CD8-positive, alpha-beta memory T cell (primary cell): ENCODE results near the gene PIGW. TPM values are rescaled to one million over a fixed set of nuclear protein-coding genes. Genes with fewer than 3 reads are reported as not detected.

ENCODE experiments used
- CTCF ChIA-PET: fragments of 350-600 bp; sonication (Branson Sonifier 250); formaldehyde crosslinking; loops from one replicate; lab custom pipeline; 2021; ENCODE audit warnings: antibody characterized with exemption; lab: Charles Lee
- POLR2A ChIA-PET: fragments of 350-600 bp; sonication (Branson Sonifier 250); formaldehyde crosslinking; loops from one replicate; lab custom pipeline; 2021; ENCODE audit warnings: antibody characterized with exemption; lab: Charles Lee
- DNase-seq, 5 donors: peaks; one replicate each; pipeline versions ENCODE4 v3.0.0 to v3.0.0-alpha.2; 2020 to 2022; ENCODE audit warnings: mixed read lengths in 1 of 5
- H3K27ac ChIP-seq: one replicate; pipeline ENCODE4 v1.7.0; 2013; ENCODE audit warnings: low read depth, mild to moderate bottlenecking, low read length, moderate library complexity
- H3K27me3 ChIP-seq: 2 replicates; pipeline ENCODE4 v1.7.0; 2013; ENCODE audit warnings: low read length, mild to moderate bottlenecking; ENCODE audit not compliant: insufficient read depth, poor library complexity, severe bottlenecking
- H3K36me3 ChIP-seq: 2 replicates; pipeline ENCODE4 v1.7.0; 2013; ENCODE audit warnings: mild to moderate bottlenecking, low read length, moderate library complexity; ENCODE audit not compliant: insufficient read depth
- H3K4me1 ChIP-seq: 2 replicates; pipeline ENCODE4 v1.7.0; 2013; ENCODE audit warnings: mild to moderate bottlenecking, low read length, moderate library complexity; ENCODE audit not compliant: insufficient read depth
- H3K4me3 ChIP-seq: 2 replicates; pipeline ENCODE4 v1.7.0; 2013; ENCODE audit warnings: mild to moderate bottlenecking, low read length
- H3K9me3 ChIP-seq: 2 replicates; pipeline ENCODE4 v1.7.0; 2013; ENCODE audit warnings: mild to moderate bottlenecking, low read length
- H3K27ac Mint-ChIP-seq, 8 donors: one replicate each; pipeline ENCODE4 v1.8.0; 2020 to 2021; ENCODE audit warnings: mixed read lengths in 8 of 8, mild to moderate bottlenecking in 6 of 8, inconsistent platforms in 3 of 8, moderate library complexity in 3 of 8
- H3K27me3 Mint-ChIP-seq, 2 donors: one replicate each; pipeline ENCODE4 v1.8.0; 2020 to 2021; ENCODE audit warnings: mixed read lengths in 2 of 2, mild to moderate bottlenecking in 1 of 2, moderate library complexity in 1 of 2
- H3K36me3 Mint-ChIP-seq, 3 donors: one replicate each; pipeline ENCODE4 v1.8.0; 2020 to 2021; ENCODE audit warnings: mixed read lengths in 3 of 3, inconsistent platforms in 1 of 3, mild to moderate bottlenecking in 1 of 3
- H3K4me1 Mint-ChIP-seq, 3 donors: one replicate each; pipeline ENCODE4 v1.8.0; 2020 to 2021; ENCODE audit warnings: mixed read lengths in 3 of 3, inconsistent platforms in 1 of 3, mild to moderate bottlenecking in 1 of 3
- H3K4me3 Mint-ChIP-seq, 7 donors: one replicate each; pipeline ENCODE4 v1.8.0; 2020 to 2021; ENCODE audit warnings: mixed read lengths in 7 of 7, mild to moderate bottlenecking in 6 of 7, moderate library complexity in 4 of 7, inconsistent platforms in 2 of 7
- H3K9me3 Mint-ChIP-seq, 5 donors: one replicate each; pipeline ENCODE4 v1.8.0; 2020 to 2022; ENCODE audit warnings: mixed read lengths in 5 of 5, mild to moderate bottlenecking in 3 of 5, moderate library complexity in 2 of 5, inconsistent platforms in 1 of 5
- polyA plus RNA-seq: library from polyadenylated mRNA; unstranded; fragments of 300-500 nt; fragmentation: Illumina TruSeq; gene quantifications from one replicate; pipeline ENCODE4 v1.2.3, GENCODE V29; 2021
- total RNA-seq, 2 experiments: library from RNA; stranded (reverse); gene quantifications; one replicate each; pipeline ENCODE4 v1.2.3, GENCODE V29; 2021

PIGW gene
- total RNA-seq (10 to 100 TPM; 42.2 to 43.0 TPM), polyA plus RNA-seq (11.4 TPM)

GRCh38 chr17:36534840-36535668, at the start of gene PIGW, which contains the start of gene MYO19:
PIGW (plus strand) TSS chr17:36534987; CDS start chr17:36537102, 2,115 bp downstream.
MYO19 (minus strand) TSS chr17:36534868; CDS start chr17:36532538, 2,330 bp downstream.
- peak within 1 kb of the TSS; percentile 87 for H3K4me3 ChIP-seq
- Mint-ChIP-seq H3K36me3 (peaks cover 0 to 37% (median 10%) of the 10 kb centered on the region in 3 donors), H3K27me3 (no peaks in the 10 kb centered on the region), H3K4me1 (peaks cover 17 to 37% (median 21%) of the 10 kb centered on the region in 3 donors), H3K4me3 (peak within 1 kb of the TSS; percentile 92 to 99 (median 97)), H3K27ac (peak within 1 kb of the TSS; percentile 94 to 99 (median 98)), H3K9me3 (no peaks in the 10 kb centered on the region)
- peak; percentile 78 to 88 (median 84) for DNase-seq
- H3K27ac ChIP-seq = peak within 1 kb of the TSS; percentile 95
- ChIA-PET CTCF (interaction anchor here (0.6 to 3.0 kb wide), 7 partner anchors 10 to 726 kb away, joined by 3 to 24 read pairs (median 6); partner anchors contain the start of genes GGNBP2, MRM1 and TAF15), POLR2A (interaction anchor here (0.6 to 4.6 kb wide), 6 partner anchors 10 to 350 kb away, joined by 3 to 56 read pairs (median 6); partner anchors contain the start of genes GGNBP2, MRM1 and ZNHIT3)
- peaks cover 16% of the 10 kb centered on the region for H3K4me1 ChIP-seq
- no peaks in the 10 kb centered on the region for H3K36me3 ChIP-seq
- no peaks in the 10 kb centered on the region for H3K9me3 ChIP-seq
- no peaks in the 10 kb centered on the region for H3K27me3 ChIP-seq

- H3K36me3 Mint-ChIP-seq = peaks cover 0 to 19% (median 2%) of the 10 kb centered on the region in 3 donors
- H3K9me3 ChIP-seq = no peaks in the 10 kb centered on the region
- ChIA-PET CTCF (interaction anchor here (1.3 kb wide), 2 partner anchors 635 to 676 kb away, joined by 4 read pairs; no protein-coding TSS in a partner anchor), POLR2A (interaction anchor here (0.6 kb wide), 1 partner anchor 667 kb away, joined by 3 read pairs; no protein-coding TSS in a partner anchor)
- no peaks in the 10 kb centered on the region for H3K36me3 ChIP-seq
- peaks cover 35% of the 10 kb centered on the region for H3K4me1 ChIP-seq
- H3K4me1 Mint-ChIP-seq = peaks cover 38 to 53% (median 44%) of the 10 kb centered on the region in 3 donors
- peaks cover 10 to 19% of the 10 kb centered on the region in 2 donors for H3K27me3 Mint-ChIP-seq
- no peak overlapping the region for H3K27ac ChIP-seq
- peak overlapping the region in 3 of 8 donors; percentile 29 to 82 (median 64) for H3K27ac Mint-ChIP-seq
- H3K9me3 Mint-ChIP-seq = no peaks in the 10 kb centered on the region
- peaks cover 7% of the 10 kb centered on the region for H3K27me3 ChIP-seq
- no peak for DNase-seq
- peak overlapping the region in 6 of 7 donors; percentile 55 to 100 (median 96) for H3K4me3 Mint-ChIP-seq
- no peak overlapping the region for H3K4me3 ChIP-seq
Observed at GRCh38 chr17:36485027-36485426, 49.8 kb upstream of the PIGW start.

- Histone ChIP-seq H3K27me3 (peaks cover 7% of the 10 kb centered on the region), H3K4me3 (peak overlapping the region; percentile 93), H3K4me1 (peaks cover 35% of the 10 kb centered on the region), H3K9me3 (no peaks in the 10 kb centered on the region), H3K36me3 (no peaks in the 10 kb centered on the region), H3K27ac (peak overlapping the region; percentile 53)
- H3K9me3 Mint-ChIP-seq = no peaks in the 10 kb centered on the region
- peaks cover 43 to 59% (median 49%) of the 10 kb centered on the region in 3 donors for H3K4me1 Mint-ChIP-seq
- DNase-seq = no peak
- ChIA-PET CTCF (interaction anchor here (1.0 to 1.3 kb wide), 3 partner anchors 108 to 677 kb away, joined by 3 to 4 read pairs (median 4); no protein-coding TSS in a partner anchor), POLR2A (interaction anchor here (0.6 to 1.8 kb wide), 4 partner anchors 49 to 677 kb away, joined by 3 to 7 read pairs (median 4); partner anchors contain the start of genes MRM1, MYO19, PIGW and TAF15)
- H3K27ac Mint-ChIP-seq = peak overlapping the region; percentile 19 to 100 (median 99)
- peaks cover 10 to 15% of the 10 kb centered on the region in 2 donors for H3K27me3 Mint-ChIP-seq
- H3K4me3 Mint-ChIP-seq = peak overlapping the region; percentile 93 to 100 (median 99)
- H3K36me3 Mint-ChIP-seq = peaks cover 0 to 24% (median 5%) of the 10 kb centered on the region in 3 donors
Observed at GRCh38 chr17:36485805-36486203, 49.0 kb upstream of the PIGW start.

GRCh38 chr17:36486204-36487194, 48.3 kb upstream of the PIGW start, which contains the start of gene ZNHIT3:
ZNHIT3 (plus strand) TSS chr17:36486681; CDS start chr17:36486700, 19 bp downstream.
- H3K36me3 ChIP-seq = peaks cover 3% of the 10 kb centered on the region
- Mint-ChIP-seq H3K4me1 (peaks cover 48 to 66% (median 56%) of the 10 kb centered on the region in 3 donors), H3K36me3 (peaks cover 0 to 29% (median 5%) of the 10 kb centered on the region in 3 donors), H3K27ac (peak within 1 kb of the TSS; percentile 82 to 100 (median 99)), H3K4me3 (peak within 1 kb of the TSS; percentile 93 to 100 (median 99)), H3K9me3 (no peaks in the 10 kb centered on the region), H3K27me3 (peaks cover 9 to 10% of the 10 kb centered on the region in 2 donors)
- ChIA-PET CTCF (interaction anchor here (1.0 kb wide), 1 partner anchor 108 kb away, joined by 3 read pairs; no protein-coding TSS in a partner anchor), POLR2A (interaction anchor here (0.6 to 1.8 kb wide), 4 partner anchors 48 to 678 kb away, joined by 3 to 7 read pairs (median 4); partner anchors contain the start of genes MRM1, MYO19, PIGW and TAF15)
- H3K9me3 ChIP-seq = no peaks in the 10 kb centered on the region
- peaks cover 7% of the 10 kb centered on the region for H3K27me3 ChIP-seq
- peak within 1 kb of the TSS; percentile 93 for H3K4me3 ChIP-seq
- H3K27ac ChIP-seq = peak within 1 kb of the TSS; percentile 53
- peak; percentile 84 to 94 (median 88) for DNase-seq
- H3K4me1 ChIP-seq = peaks cover 35% of the 10 kb centered on the region

- peak overlapping the region in 1 of 8 donors; percentile 18 for H3K27ac Mint-ChIP-seq
- Histone ChIP-seq H3K36me3 (peaks cover 63% of the 10 kb centered on the region), H3K27ac (no peak overlapping the region), H3K4me1 (peaks cover 10% of the 10 kb centered on the region), H3K4me3 (no peak overlapping the region), H3K9me3 (no peaks in the 10 kb centered on the region), H3K27me3 (no peaks in the 10 kb centered on the region)
- POLR2A ChIA-PET = no interaction called here
- CTCF ChIA-PET = no interaction called here
- H3K4me1 Mint-ChIP-seq = peaks cover 23 to 45% (median 37%) of the 10 kb centered on the region in 3 donors
- no peak for DNase-seq
- H3K27me3 Mint-ChIP-seq = no peaks in the 10 kb centered on the region
- peaks cover 0 to 90% (median 24%) of the 10 kb centered on the region in 3 donors for H3K36me3 Mint-ChIP-seq
- no peak overlapping the region for H3K4me3 Mint-ChIP-seq
- no peaks in the 10 kb centered on the region for H3K9me3 Mint-ChIP-seq
Observed at GRCh38 chr17:36493956-36494355, 40.8 kb upstream of the PIGW start.

- ChIA-PET CTCF (interaction anchor here (1.0 to 1.3 kb wide), 2 partner anchors 11 to 108 kb away, joined by 3 to 11 read pairs; no protein-coding TSS in a partner anchor), POLR2A (interaction anchor here (0.6 kb wide), 1 partner anchor 1170 kb away, joined by 3 read pairs; no protein-coding TSS in a partner anchor)
- Histone ChIP-seq H3K27ac (no peak overlapping the region), H3K4me1 (peaks cover 6% of the 10 kb centered on the region), H3K9me3 (no peaks in the 10 kb centered on the region), H3K36me3 (peaks cover 66% of the 10 kb centered on the region), H3K4me3 (no peak overlapping the region), H3K27me3 (no peaks in the 10 kb centered on the region)
- Mint-ChIP-seq H3K27me3 (no peaks in the 10 kb centered on the region), H3K36me3 (peaks cover 0 to 89% (median 24%) of the 10 kb centered on the region in 3 donors), H3K4me1 (peaks cover 18 to 38% (median 30%) of the 10 kb centered on the region in 3 donors), H3K27ac (no peak overlapping the region), H3K9me3 (no peaks in the 10 kb centered on the region), H3K4me3 (no peak overlapping the region)
- DNase-seq = no peak
Observed at GRCh38 chr17:36494674-36495073, 40.1 kb upstream of the PIGW start.
